H9 (cell line): ENCODE data around the gene GREB1L. TPM values are rescaled to one million over a fixed set of nuclear protein-coding genes. Genes with fewer than 3 reads are reported as not detected.

ENCODE experiments used
- DNase-seq: peaks from one replicate; pipeline ENCODE4 v3.0.0-alpha.2; 2017
- H2AFZ ChIP-seq: one replicate; pipeline ENCODE4 v1.6.1; 2013; ENCODE audit warnings: mild to moderate bottlenecking, low read length, control low read depth, moderate library complexity
- H2AK5ac ChIP-seq: 2 replicates; pipeline ENCODE4 v1.6.1; 2013; ENCODE audit warnings: low read length, control low read depth, mixed read lengths; ENCODE audit not compliant: insufficient read length
- H2BK120ac ChIP-seq: one replicate; pipeline ENCODE4 v1.6.1; 2013; ENCODE audit warnings: low read depth, mild to moderate bottlenecking, low read length, control low read depth, inconsistent platforms; ENCODE audit not compliant: poor library complexity, severe bottlenecking
- H2BK12ac ChIP-seq: 2 replicates; pipeline ENCODE4 v1.6.1; 2013; ENCODE audit warnings: low read length, control low read depth, mixed read lengths, low read depth; ENCODE audit not compliant: insufficient read length
- H2BK15ac ChIP-seq: 2 replicates; pipeline ENCODE4 v1.6.1; 2013; ENCODE audit warnings: low read depth, low read length, control low read depth
- H2BK20ac ChIP-seq: one replicate; pipeline ENCODE4 v1.6.1; 2013; ENCODE audit warnings: low read depth, mild to moderate bottlenecking, low read length, control low read depth, inconsistent platforms; ENCODE audit not compliant: poor library complexity, severe bottlenecking
- H2BK5ac ChIP-seq: 2 replicates; pipeline ENCODE4 v1.6.1; 2013; ENCODE audit warnings: low read length, control low read depth, mixed read lengths; ENCODE audit not compliant: insufficient read length
- H3K14ac ChIP-seq: 2 replicates; pipeline ENCODE4 v1.6.1; 2013; ENCODE audit warnings: low read length, control low read depth; ENCODE audit not compliant: insufficient read depth
- H3K18ac ChIP-seq: 2 replicates; pipeline ENCODE4 v1.6.1; 2013; ENCODE audit warnings: low read depth, mild to moderate bottlenecking, mixed read lengths, low read length, control low read depth; ENCODE audit not compliant: insufficient read length
- H3K23ac ChIP-seq: 2 replicates; pipeline ENCODE4 v1.6.1; 2013; ENCODE audit warnings: low read length, control low read depth, mixed read lengths, low read depth; ENCODE audit not compliant: insufficient read length
- H3K23me2 ChIP-seq: 2 replicates; pipeline ENCODE4 v1.6.1; 2013; ENCODE audit warnings: low read depth, mild to moderate bottlenecking, mixed read lengths, low read length, control low read depth; ENCODE audit not compliant: insufficient read length, poor library complexity, severe bottlenecking
- H3K27ac ChIP-seq: 2 replicates; pipeline ENCODE4 v1.5.1; 2013; ENCODE audit warnings: low read length, control low read depth, mixed read lengths, low read depth; ENCODE audit not compliant: insufficient read length
- H3K27me3 ChIP-seq: 2 replicates; pipeline ENCODE4 v1.6.1; 2013; ENCODE audit warnings: low read length, control low read depth, inconsistent platforms; ENCODE audit not compliant: insufficient read depth
- H3K4ac ChIP-seq: 2 replicates; pipeline ENCODE4 v1.6.1; 2013; ENCODE audit warnings: low read depth, mild to moderate bottlenecking, control low read depth, inconsistent platforms, low read length, moderate library complexity
- H3K4me1 ChIP-seq: 2 replicates; pipeline ENCODE4 v1.6.1; 2013; ENCODE audit warnings: low read length, control low read depth, inconsistent platforms; ENCODE audit not compliant: insufficient read depth
- H3K4me2 ChIP-seq: 2 replicates; pipeline ENCODE4 v1.6.1; 2013; ENCODE audit warnings: low read length, control low read depth, mixed read lengths; ENCODE audit not compliant: insufficient read length, insufficient read depth
- H3K56ac ChIP-seq: 2 replicates; pipeline ENCODE4 v1.6.1; 2013; ENCODE audit warnings: low read depth, mild to moderate bottlenecking, mixed read lengths, low read length, control low read depth; ENCODE audit not compliant: insufficient read length
- H3K79me1 ChIP-seq: 2 replicates; pipeline ENCODE4 v1.6.1; 2013; ENCODE audit warnings: low read depth, mild to moderate bottlenecking, moderate library complexity, low read length, control low read depth, inconsistent platforms; ENCODE audit not compliant: insufficient read depth, poor library complexity, severe bottlenecking
- H3K79me2 ChIP-seq: 2 replicates; pipeline ENCODE4 v1.6.1; 2013; ENCODE audit warnings: low read length, control low read depth, inconsistent platforms; ENCODE audit not compliant: insufficient read depth
- H3K9ac ChIP-seq: 2 replicates; pipeline ENCODE4 v1.6.1; 2013; ENCODE audit warnings: low read length, control low read depth, mixed read lengths; ENCODE audit not compliant: insufficient read length; ENCODE audit errors: extremely low read depth
- H3K9me3 ChIP-seq: one replicate; pipeline ENCODE4 v1.6.1; 2013; ENCODE audit warnings: low read depth, low read length, inconsistent platforms; ENCODE audit not compliant: control insufficient read depth
- H3T11ph ChIP-seq: one replicate; pipeline ENCODE4 v1.6.1; 2013; ENCODE audit warnings: mild to moderate bottlenecking, low read length, control low read depth, inconsistent platforms
- H4K20me1 ChIP-seq: one replicate; pipeline ENCODE4 v1.6.1; 2013; ENCODE audit not compliant: control insufficient read depth, insufficient read length, insufficient read depth
- H4K5ac ChIP-seq: 2 replicates; pipeline ENCODE4 v1.6.1; 2013; ENCODE audit warnings: low read depth, mild to moderate bottlenecking, mixed read lengths, low read length, control low read depth; ENCODE audit not compliant: insufficient read length
- H4K8ac ChIP-seq: replicated peaks from 2 replicates; pipeline ENCODE4 v1.6.1; 2013; ENCODE audit warnings: low read length, control low read depth, mixed read lengths, low read depth; ENCODE audit not compliant: insufficient read length
- H4K91ac ChIP-seq: 2 replicates; pipeline ENCODE4 v1.6.1; 2013; ENCODE audit warnings: low read depth, mild to moderate bottlenecking, moderate library complexity, mixed read lengths, low read length, control low read depth; ENCODE audit not compliant: insufficient read length
- H3K27ac Mint-ChIP-seq, 3 experiments: 2 replicates in 2 of 3; 3 replicates in 1 of 3; pipeline ENCODE4 v1.8.0; 2020 to 2021; ENCODE audit warnings: mixed read lengths in 3 of 3, mild to moderate bottlenecking in 1 of 3, moderate library complexity in 1 of 3
- H3K27me3 Mint-ChIP-seq: 2 replicates; pipeline ENCODE4 v1.8.0; 2021; ENCODE audit warnings: low read depth, mild to moderate bottlenecking, moderate library complexity, mixed read lengths
- H3K36me3 Mint-ChIP-seq, 3 experiments: 2 replicates in 2 of 3; 3 replicates in 1 of 3; pipeline ENCODE4 v1.8.0; 2020 to 2021; ENCODE audit warnings: low read depth in 3 of 3, mixed read lengths in 3 of 3; ENCODE audit not compliant: insufficient read depth in 1 of 3
- H3K4me1 Mint-ChIP-seq, 2 experiments: 2 replicates each; pipeline ENCODE4 v1.8.0; 2020; ENCODE audit warnings: mixed read lengths in 2 of 2
- H3K4me3 Mint-ChIP-seq, 2 experiments: 2 replicates in 1 of 2; 3 replicates in 1 of 2; pipeline ENCODE4 v1.8.0; 2020 to 2021; ENCODE audit warnings: mild to moderate bottlenecking in 2 of 2, mixed read lengths in 2 of 2, moderate library complexity in 1 of 2
- H3K9me3 Mint-ChIP-seq, 2 experiments: 2 replicates in 1 of 2; 3 replicates in 1 of 2; pipeline ENCODE4 v1.8.0; 2020; ENCODE audit warnings: mild to moderate bottlenecking in 2 of 2, mixed read lengths in 2 of 2, moderate library complexity in 1 of 2
- WGBS: extraction: QIAGEN DNeasy Blood & Tissue Kit; methylation state at CpG from one replicate; pipeline ENCODE4 v1.1.7; 2013; ENCODE audit warnings: missing lambda C conversion rate, low lambda C conversion rate, mixed read lengths; ENCODE audit not compliant: insufficient read length; ENCODE audit errors: extremely low coverage; 5-methylcytosine and 5-hydroxymethylcytosine counted together
- total RNA-seq: library from RNA; stranded (reverse); gene quantifications from 2 replicates; pipeline ENCODE4 v1.2.1, GENCODE V29; 2021
- TF ChIP-seq, protein P1 (sequence below): fragments of 200-600 bp; sonication (generic); conservative IDR thresholded peaks from 3 replicates; pipeline ENCODE4 v1.8.0; 2021; ENCODE audit warnings: antibody characterized with exemption, mild to moderate bottlenecking

Gene GREB1L
- total RNA-seq, 1 experiment from 2014 or later, result 2.7 TPM

DNA sequence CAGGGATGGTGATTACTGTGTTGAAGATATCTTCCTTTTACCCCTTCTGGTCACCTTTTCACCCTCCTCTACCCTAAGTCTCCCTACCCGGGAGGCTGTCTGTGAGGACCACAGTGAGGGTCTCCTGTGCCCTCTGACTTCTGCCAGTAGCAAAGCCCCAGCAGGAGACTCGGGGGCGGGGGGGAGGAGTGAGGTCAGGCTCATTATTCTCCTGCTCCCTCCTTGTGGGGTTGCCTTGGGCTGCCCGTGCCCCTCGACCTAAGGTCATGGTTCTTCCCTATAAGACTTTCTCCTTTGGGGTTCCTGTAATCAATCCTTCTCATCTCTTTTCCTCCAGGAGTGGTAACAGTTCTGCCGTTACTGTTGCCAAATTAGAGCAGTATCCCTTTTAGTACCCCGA lies 65.5 kb downstream of the GREB1L start:
- no peaks in the 10 kb centered on the region for H4K20me1 ChIP-seq
- H3K27ac Mint-ChIP-seq, result no peak overlapping the region

More for the DNA sequence above, 65.5 kb downstream of the GREB1L start:
- H3K9ac ChIP-seq, result no peak overlapping the region
- H3K18ac ChIP-seq, result no peak overlapping the region
- H3K27me3 ChIP-seq, result no peaks in the 10 kb centered on the region
- H2AFZ ChIP-seq, result no peak overlapping the region
- no peak overlapping the region for H2BK120ac ChIP-seq
- no peak overlapping the region for H4K5ac ChIP-seq
- no peak overlapping the region for H3K14ac ChIP-seq
- no peaks in the 10 kb centered on the region for H3K9me3 ChIP-seq
- peaks cover 2% of the 10 kb centered on the region for H3K27me3 Mint-ChIP-seq
- H3K23ac ChIP-seq, result no peak overlapping the region
- no CpG with 5 or more reads among the region's 7 CpGs for WGBS
- DNase-seq, result no peak
- H3K4me1 Mint-ChIP-seq, result peaks cover 20 to 27% of the 10 kb centered on the region in 2 experiments
- no peak overlapping the region for H2AK5ac ChIP-seq
- H3T11ph ChIP-seq, result no peak overlapping the region
- H2BK15ac ChIP-seq, result no peak overlapping the region
- no peaks in the 10 kb centered on the region for H3K36me3 Mint-ChIP-seq
- H3K79me2 ChIP-seq, result no peaks in the 10 kb centered on the region
- no peak overlapping the region for H2BK12ac ChIP-seq
- no peak overlapping the region for H2BK5ac ChIP-seq
- H3K4me3 Mint-ChIP-seq, result no peak overlapping the region
- H2BK20ac ChIP-seq, result no peak overlapping the region
- TF ChIP-seq, protein P1, sequence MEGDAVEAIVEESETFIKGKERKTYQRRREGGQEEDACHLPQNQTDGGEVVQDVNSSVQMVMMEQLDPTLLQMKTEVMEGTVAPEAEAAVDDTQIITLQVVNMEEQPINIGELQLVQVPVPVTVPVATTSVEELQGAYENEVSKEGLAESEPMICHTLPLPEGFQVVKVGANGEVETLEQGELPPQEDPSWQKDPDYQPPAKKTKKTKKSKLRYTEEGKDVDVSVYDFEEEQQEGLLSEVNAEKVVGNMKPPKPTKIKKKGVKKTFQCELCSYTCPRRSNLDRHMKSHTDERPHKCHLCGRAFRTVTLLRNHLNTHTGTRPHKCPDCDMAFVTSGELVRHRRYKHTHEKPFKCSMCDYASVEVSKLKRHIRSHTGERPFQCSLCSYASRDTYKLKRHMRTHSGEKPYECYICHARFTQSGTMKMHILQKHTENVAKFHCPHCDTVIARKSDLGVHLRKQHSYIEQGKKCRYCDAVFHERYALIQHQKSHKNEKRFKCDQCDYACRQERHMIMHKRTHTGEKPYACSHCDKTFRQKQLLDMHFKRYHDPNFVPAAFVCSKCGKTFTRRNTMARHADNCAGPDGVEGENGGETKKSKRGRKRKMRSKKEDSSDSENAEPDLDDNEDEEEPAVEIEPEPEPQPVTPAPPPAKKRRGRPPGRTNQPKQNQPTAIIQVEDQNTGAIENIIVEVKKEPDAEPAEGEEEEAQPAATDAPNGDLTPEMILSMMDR, result no peak
- no peaks in the 10 kb centered on the region for H3K23me2 ChIP-seq
- H3K79me1 ChIP-seq, result no peaks in the 10 kb centered on the region
- H3K4me2 ChIP-seq, result no peak overlapping the region
- H3K4ac ChIP-seq, result no peak overlapping the region
- no peak overlapping the region for H3K27ac ChIP-seq
- no peaks in the 10 kb centered on the region for H3K9me3 Mint-ChIP-seq
- no peak overlapping the region for H4K91ac ChIP-seq
- no peaks in the 10 kb centered on the region for H3K4me1 ChIP-seq
- H4K8ac ChIP-seq, result no peak overlapping the region
- H3K56ac ChIP-seq, result no peak overlapping the region
